Liver (tissue), 3 donors: ENCODE data around the gene HTATSF1.

Experiments used
- FOXA1 ChIP-seq: IDR thresholded peaks from 2 replicates; pipeline ENCODE4 v1.6.1; 2016; ENCODE audit warnings: antibody characterized with exemption
- HNF4A ChIP-seq, 2 donors: conservative IDR thresholded peaks; 2 replicates each; pipeline ENCODE4 v1.6.1; 2016; ENCODE audit warnings: antibody characterized with exemption in 2 of 2, mild to moderate bottlenecking in 2 of 2
- RAD21 ChIP-seq, 2 donors: IDR thresholded peaks; 2 replicates each; pipeline ENCODE4 v1.6.1; 2016; ENCODE audit warnings: antibody characterized with exemption in 2 of 2, mild to moderate bottlenecking in 2 of 2
- RXRA ChIP-seq, 2 donors: IDR thresholded peaks; 2 replicates each; pipeline ENCODE4 v1.6.1; 2017 to 2018; ENCODE audit warnings: antibody characterized with exemption in 2 of 2, mild to moderate bottlenecking in 1 of 2
- TAF1 ChIP-seq: conservative IDR thresholded peaks from 2 replicates; pipeline ENCODE4 v1.6.1; 2016; ENCODE audit warnings: antibody characterized with exemption, mild to moderate bottlenecking
- TF ChIP-seq, protein P1 (sequence below): fragments of 150-350 bp; IDR thresholded peaks from 2 replicates; pipeline ENCODE4 v1.5.1; 2017; ENCODE audit warnings: improper control_type of control experiment, low read depth, low read length; ENCODE audit not compliant: missing input control
- TF ChIP-seq, protein P2 (sequence below): IDR thresholded peaks from 2 replicates; pipeline ENCODE4 v1.6.1; 2016; ENCODE audit warnings: antibody characterized with exemption
- donor health status: healthy.
- donor health status: healthy.

- TF ChIP-seq RAD21 (IDR thresholded peaks at IDR 0.05) = no peak
- TF ChIP-seq, protein P1, sequence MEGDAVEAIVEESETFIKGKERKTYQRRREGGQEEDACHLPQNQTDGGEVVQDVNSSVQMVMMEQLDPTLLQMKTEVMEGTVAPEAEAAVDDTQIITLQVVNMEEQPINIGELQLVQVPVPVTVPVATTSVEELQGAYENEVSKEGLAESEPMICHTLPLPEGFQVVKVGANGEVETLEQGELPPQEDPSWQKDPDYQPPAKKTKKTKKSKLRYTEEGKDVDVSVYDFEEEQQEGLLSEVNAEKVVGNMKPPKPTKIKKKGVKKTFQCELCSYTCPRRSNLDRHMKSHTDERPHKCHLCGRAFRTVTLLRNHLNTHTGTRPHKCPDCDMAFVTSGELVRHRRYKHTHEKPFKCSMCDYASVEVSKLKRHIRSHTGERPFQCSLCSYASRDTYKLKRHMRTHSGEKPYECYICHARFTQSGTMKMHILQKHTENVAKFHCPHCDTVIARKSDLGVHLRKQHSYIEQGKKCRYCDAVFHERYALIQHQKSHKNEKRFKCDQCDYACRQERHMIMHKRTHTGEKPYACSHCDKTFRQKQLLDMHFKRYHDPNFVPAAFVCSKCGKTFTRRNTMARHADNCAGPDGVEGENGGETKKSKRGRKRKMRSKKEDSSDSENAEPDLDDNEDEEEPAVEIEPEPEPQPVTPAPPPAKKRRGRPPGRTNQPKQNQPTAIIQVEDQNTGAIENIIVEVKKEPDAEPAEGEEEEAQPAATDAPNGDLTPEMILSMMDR = no peak
- TF ChIP-seq HNF4A (conservative IDR thresholded peaks at IDR 0.05) = no peak
- no peak for TF ChIP-seq FOXA1
- no peak for TF ChIP-seq RXRA (IDR thresholded peaks at IDR 0.05)
- no peak for TF ChIP-seq TAF1
- TF ChIP-seq, protein P2, sequence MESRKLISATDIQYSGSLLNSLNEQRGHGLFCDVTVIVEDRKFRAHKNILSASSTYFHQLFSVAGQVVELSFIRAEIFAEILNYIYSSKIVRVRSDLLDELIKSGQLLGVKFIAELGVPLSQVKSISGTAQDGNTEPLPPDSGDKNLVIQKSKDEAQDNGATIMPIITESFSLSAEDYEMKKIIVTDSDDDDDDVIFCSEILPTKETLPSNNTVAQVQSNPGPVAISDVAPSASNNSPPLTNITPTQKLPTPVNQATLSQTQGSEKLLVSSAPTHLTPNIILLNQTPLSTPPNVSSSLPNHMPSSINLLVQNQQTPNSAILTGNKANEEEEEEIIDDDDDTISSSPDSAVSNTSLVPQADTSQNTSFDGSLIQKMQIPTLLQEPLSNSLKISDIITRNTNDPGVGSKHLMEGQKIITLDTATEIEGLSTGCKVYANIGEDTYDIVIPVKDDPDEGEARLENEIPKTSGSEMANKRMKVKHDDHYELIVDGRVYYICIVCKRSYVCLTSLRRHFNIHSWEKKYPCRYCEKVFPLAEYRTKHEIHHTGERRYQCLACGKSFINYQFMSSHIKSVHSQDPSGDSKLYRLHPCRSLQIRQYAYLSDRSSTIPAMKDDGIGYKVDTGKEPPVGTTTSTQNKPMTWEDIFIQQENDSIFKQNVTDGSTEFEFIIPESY = no peak
These were observed 20.9 kb upstream of the HTATSF1 start for GRCh38 chrX:136476501-136476900.
